ENCODE results near the gene CD79A. TPM values are rescaled to one million over a fixed set of nuclear protein-coding genes. Genes with fewer than 3 reads are reported as not detected.

The CD79A gene
- total RNA-seq, 1 experiment from 2014 or later = 970 TPM

- Histone ChIP-seq H3K79me2 (ENCODE audit: low read length) (no peaks in the 10 kb centered on the region), H3K27me3 (ENCODE audit: low read length) (no peaks in the 10 kb centered on the region), H2AFZ (ENCODE audit: low read length) (no peak overlapping the region), H3K9me2 (replicated peaks; ENCODE audit: insufficient read depth, low read length) (no peaks in the 10 kb centered on the region), H3K27ac (ENCODE audit: low read length) (no peak overlapping the region), H3K9me3 (ENCODE audit: low read length) (no peaks in the 10 kb centered on the region), H3K9ac (ENCODE audit: low read length) (no peak overlapping the region), H3K4me3 (ENCODE audit: low read length) (no peak overlapping the region), H4K20me1 (ENCODE audit: insufficient read depth, low read depth, low read length) (no peaks in the 10 kb centered on the region), H3K36me3 (ENCODE audit: insufficient read depth, low read length) (no peaks in the 10 kb centered on the region), H3K4me1 (ENCODE audit: low read length) (no peaks in the 10 kb centered on the region), H3K4me2 (ENCODE audit: low read depth, low read length, poor library complexity, severe bottlenecking) (no peak overlapping the region)
- no peak for DNase-seq
Observed at GRCh38 chr19:41847351-41848105, 29.6 kb upstream of the CD79A start.

GRCh38 chr19:41848666-41849065 is 28.4 kb upstream of the CD79A start:
- no peaks in the 10 kb centered on the region for H3K9me2 ChIP-seq (replicated peaks; ENCODE audit: insufficient read depth, low read length)
- H4K20me1 ChIP-seq (ENCODE audit: insufficient read depth, low read depth, low read length) = no peaks in the 10 kb centered on the region
- H3K4me2 ChIP-seq (ENCODE audit: low read depth, low read length, poor library complexity, severe bottlenecking) = no peak overlapping the region
- DNase-seq = no peak
- no peaks in the 10 kb centered on the region for H3K79me2 ChIP-seq (ENCODE audit: low read length)
- H3K4me3 ChIP-seq (ENCODE audit: low read length) = no peak overlapping the region
- no peak overlapping the region for H3K9ac ChIP-seq (ENCODE audit: low read length)
- no peaks in the 10 kb centered on the region for H3K27me3 ChIP-seq (ENCODE audit: low read length)
- no peak overlapping the region for H3K27ac ChIP-seq (ENCODE audit: low read length)
- H3K9me3 ChIP-seq (ENCODE audit: low read length) = no peaks in the 10 kb centered on the region
- no peak overlapping the region for H2AFZ ChIP-seq (ENCODE audit: low read length)
- no peaks in the 10 kb centered on the region for H3K36me3 ChIP-seq (ENCODE audit: insufficient read depth, low read length)
- no peaks in the 10 kb centered on the region for H3K4me1 ChIP-seq (ENCODE audit: low read length)

- Histone ChIP-seq H3K9me3 (ENCODE audit: low read length) (no peaks in the 10 kb centered on the region), H3K9me2 (replicated peaks; ENCODE audit: insufficient read depth, low read length) (no peaks in the 10 kb centered on the region), H3K79me2 (ENCODE audit: low read length) (no peaks in the 10 kb centered on the region), H3K4me3 (ENCODE audit: low read length) (no peak overlapping the region), H3K36me3 (ENCODE audit: insufficient read depth, low read length) (no peaks in the 10 kb centered on the region), H3K9ac (ENCODE audit: low read length) (no peak overlapping the region), H3K4me2 (ENCODE audit: low read depth, low read length, poor library complexity, severe bottlenecking) (no peak overlapping the region), H3K27ac (ENCODE audit: low read length) (no peak overlapping the region), H4K20me1 (ENCODE audit: insufficient read depth, low read depth, low read length) (no peaks in the 10 kb centered on the region), H3K27me3 (ENCODE audit: low read length) (no peaks in the 10 kb centered on the region), H3K4me1 (ENCODE audit: low read length) (no peaks in the 10 kb centered on the region), H2AFZ (ENCODE audit: low read length) (no peak overlapping the region)
- DNase-seq = no peak
Observed at GRCh38 chr19:41849067-41849466, 28.0 kb upstream of the CD79A start.

GRCh38 chr19:41850381-41850780 is 26.7 kb upstream of the CD79A start:
- no peaks in the 10 kb centered on the region for H3K9me2 ChIP-seq (replicated peaks; ENCODE audit: insufficient read depth, low read length)
- no peaks in the 10 kb centered on the region for H4K20me1 ChIP-seq (ENCODE audit: insufficient read depth, low read depth, low read length)
- no peak overlapping the region for H3K9ac ChIP-seq (ENCODE audit: low read length)
- no peak overlapping the region for H3K27ac ChIP-seq (ENCODE audit: low read length)
- H3K4me1 ChIP-seq (ENCODE audit: low read length) = no peaks in the 10 kb centered on the region
- no peaks in the 10 kb centered on the region for H3K9me3 ChIP-seq (ENCODE audit: low read length)
- no peak overlapping the region for H3K4me3 ChIP-seq (ENCODE audit: low read length)
- H3K36me3 ChIP-seq (ENCODE audit: insufficient read depth, low read length) = no peaks in the 10 kb centered on the region
- no peak overlapping the region for H2AFZ ChIP-seq (ENCODE audit: low read length)
- DNase-seq = no peak
- H3K79me2 ChIP-seq (ENCODE audit: low read length) = no peaks in the 10 kb centered on the region
- no peaks in the 10 kb centered on the region for H3K27me3 ChIP-seq (ENCODE audit: low read length)
- no peak overlapping the region for H3K4me2 ChIP-seq (ENCODE audit: low read depth, low read length, poor library complexity, severe bottlenecking)

GRCh38 chr19:41851456-41851855 is 25.6 kb upstream of the CD79A start:
- Histone ChIP-seq H4K20me1 (ENCODE audit: insufficient read depth, low read depth, low read length) (no peaks in the 10 kb centered on the region), H2AFZ (ENCODE audit: low read length) (no peak overlapping the region), H3K27me3 (ENCODE audit: low read length) (no peaks in the 10 kb centered on the region), H3K36me3 (ENCODE audit: insufficient read depth, low read length) (no peaks in the 10 kb centered on the region), H3K27ac (ENCODE audit: low read length) (no peak overlapping the region), H3K4me1 (ENCODE audit: low read length) (no peaks in the 10 kb centered on the region), H3K4me3 (ENCODE audit: low read length) (no peak overlapping the region), H3K79me2 (ENCODE audit: low read length) (no peaks in the 10 kb centered on the region), H3K9me2 (replicated peaks; ENCODE audit: insufficient read depth, low read length) (no peaks in the 10 kb centered on the region), H3K9ac (ENCODE audit: low read length) (no peak overlapping the region), H3K9me3 (ENCODE audit: low read length) (no peaks in the 10 kb centered on the region), H3K4me2 (ENCODE audit: low read depth, low read length, poor library complexity, severe bottlenecking) (no peak overlapping the region)
- DNase-seq = no peak

GRCh38 chr19:41853344-41853743 is 23.7 kb upstream of the CD79A start:
- Histone ChIP-seq H3K4me1 (ENCODE audit: low read length) (no peaks in the 10 kb centered on the region), H3K27ac (ENCODE audit: low read length) (no peak overlapping the region), H3K36me3 (ENCODE audit: insufficient read depth, low read length) (no peaks in the 10 kb centered on the region), H3K79me2 (ENCODE audit: low read length) (no peaks in the 10 kb centered on the region), H3K9me2 (replicated peaks; ENCODE audit: insufficient read depth, low read length) (no peaks in the 10 kb centered on the region), H3K9me3 (ENCODE audit: low read length) (no peaks in the 10 kb centered on the region), H2AFZ (ENCODE audit: low read length) (no peak overlapping the region), H3K4me2 (ENCODE audit: low read depth, low read length, poor library complexity, severe bottlenecking) (no peak overlapping the region), H4K20me1 (ENCODE audit: insufficient read depth, low read depth, low read length) (no peaks in the 10 kb centered on the region), H3K9ac (ENCODE audit: low read length) (no peak overlapping the region), H3K4me3 (ENCODE audit: low read length) (no peak overlapping the region), H3K27me3 (ENCODE audit: low read length) (no peaks in the 10 kb centered on the region)
- DNase-seq = no peak

GRCh38 chr19:41853768-41854167 is 23.3 kb upstream of the CD79A start:
- no peak overlapping the region for H3K27ac ChIP-seq (ENCODE audit: low read length)
- H3K9ac ChIP-seq (ENCODE audit: low read length) = no peak overlapping the region
- no peak overlapping the region for H3K4me3 ChIP-seq (ENCODE audit: low read length)
- no peak overlapping the region for H2AFZ ChIP-seq (ENCODE audit: low read length)
- no peaks in the 10 kb centered on the region for H3K36me3 ChIP-seq (ENCODE audit: insufficient read depth, low read length)
- no peaks in the 10 kb centered on the region for H3K79me2 ChIP-seq (ENCODE audit: low read length)
- H3K9me2 ChIP-seq (replicated peaks; ENCODE audit: insufficient read depth, low read length) = no peaks in the 10 kb centered on the region
- H3K27me3 ChIP-seq (ENCODE audit: low read length) = no peaks in the 10 kb centered on the region
- no peak overlapping the region for H3K4me2 ChIP-seq (ENCODE audit: low read depth, low read length, poor library complexity, severe bottlenecking)
- H3K9me3 ChIP-seq (ENCODE audit: low read length) = no peaks in the 10 kb centered on the region
- peaks cover under 1% of the 10 kb centered on the region for H3K4me1 ChIP-seq (ENCODE audit: low read length)
- DNase-seq = no peak
- no peaks in the 10 kb centered on the region for H4K20me1 ChIP-seq (ENCODE audit: insufficient read depth, low read depth, low read length)

- Histone ChIP-seq H3K27ac (ENCODE audit: low read length) (no peak overlapping the region), H3K27me3 (ENCODE audit: low read length) (no peaks in the 10 kb centered on the region), H3K9ac (ENCODE audit: low read length) (peak overlapping the region; percentile 64), H3K4me1 (ENCODE audit: low read length) (peaks cover 37% of the 10 kb centered on the region), H3K9me3 (ENCODE audit: low read length) (no peaks in the 10 kb centered on the region), H3K79me2 (ENCODE audit: low read length) (peaks cover 38% of the 10 kb centered on the region), H3K4me3 (ENCODE audit: low read length) (peak overlapping the region; percentile 96), H3K9me2 (replicated peaks; ENCODE audit: insufficient read depth, low read length) (no peaks in the 10 kb centered on the region), H2AFZ (ENCODE audit: low read length) (peak overlapping the region; percentile 69; the same call in 1 of the 2 replicates), H3K4me2 (ENCODE audit: low read depth, low read length, poor library complexity, severe bottlenecking) (peak overlapping the region; percentile 81), H3K36me3 (ENCODE audit: insufficient read depth, low read length) (peaks cover 37% of the 10 kb centered on the region), H4K20me1 (ENCODE audit: insufficient read depth, low read depth, low read length) (peaks cover 33% of the 10 kb centered on the region; the same call in 1 of the 2 replicates)
- no peak for DNase-seq
Observed at GRCh38 chr19:41859213-41859617, 17.9 kb upstream of the CD79A start.
